PC-3 (cell line): ENCODE data around the gene ALS2CL. TPM values are rescaled to one million over a fixed set of nuclear protein-coding genes. Genes with fewer than 3 reads are reported as not detected.

ENCODE experiments used
- ATAC-seq: fragments of 200-7000 bp; cut with Tn5 transposase; 2 replicates; pipeline ENCODE4 v1.9.1; 2020; ENCODE audit warnings: mild to moderate bottlenecking, moderate library complexity
- BruUV-seq: library from RNA; stranded (reverse); fragments of 400-500 nt; replicated peaks from 2 replicates; lab custom pipeline; 2021; lab: Mats Ljungman, UMichigan
- CTCF ChIA-PET: fragments of 300-600 bp; sonication (Branson Sonifier 250); formaldehyde crosslinking; loops from one replicate; lab custom pipeline; 2022; ENCODE audit warnings: antibody characterized with exemption; lab: Charles Lee
- POLR2A ChIA-PET: fragments of 300-600 bp; sonication (Branson Sonifier 250); formaldehyde crosslinking; loops from one replicate; lab custom pipeline; 2022; ENCODE audit warnings: antibody characterized with exemption; ENCODE audit not compliant: unreplicated experiment; lab: Charles Lee
- DNase-seq: peaks from one replicate; pipeline ENCODE4 v3.0.0-alpha.2; 2015
- H2AFZ ChIP-seq: fragments of 300-600 bp; sonication (generic); 2 replicates; pipeline ENCODE4 v1.6.0; 2016; ENCODE audit warnings: antibody characterized with exemption, low read length
- H3F3A ChIP-seq: fragments of 300-600 bp; sonication (generic); one replicate; pipeline ENCODE4 v1.6.0; 2017; ENCODE audit warnings: antibody characterized with exemption, low read length, control low read depth, mild to moderate bottlenecking; ENCODE audit not compliant: unreplicated experiment
- H3K27ac ChIP-seq: fragments of 300-600 bp; sonication (generic); 2 replicates; pipeline ENCODE4 v1.5.1; 2016; ENCODE audit warnings: mild to moderate bottlenecking, low read length
- H3K27me3 ChIP-seq: fragments of 300-600 bp; sonication (generic); 2 replicates; pipeline ENCODE4 v1.6.1; 2016; ENCODE audit warnings: low read length, mixed read lengths
- H3K36me3 ChIP-seq: fragments of 300-600 bp; sonication (generic); 2 replicates; pipeline ENCODE4 v1.6.1; 2016; ENCODE audit warnings: low read depth, mixed run types, low read length, mixed read lengths
- H3K4me1 ChIP-seq: fragments of 300-600 bp; sonication (generic); 2 replicates; pipeline ENCODE4 v1.5.1; 2016; ENCODE audit warnings: low read length; ENCODE audit not compliant: insufficient read depth
- H3K4me2 ChIP-seq: fragments of 300-600 bp; sonication (generic); 2 replicates; pipeline ENCODE4 v1.6.0; 2016; ENCODE audit warnings: low read length
- H3K4me3 ChIP-seq: fragments of 300-600 bp; sonication (generic); 2 replicates; pipeline ENCODE4 v1.5.1; 2016; ENCODE audit warnings: mild to moderate bottlenecking, low read length, mixed read lengths
- H3K79me2 ChIP-seq: fragments of 300-600 bp; sonication (generic); 2 replicates; pipeline ENCODE4 v1.6.1; 2017; ENCODE audit warnings: low read length, mixed read lengths
- H3K9ac ChIP-seq: fragments of 300-600 bp; sonication (generic); 2 replicates; pipeline ENCODE4 v1.6.0; 2016; ENCODE audit warnings: mild to moderate bottlenecking, low read length
- H3K9me2 ChIP-seq: fragments of 300-600 bp; sonication (generic); replicated peaks from 2 replicates; pipeline ENCODE4 v1.6.1; 2016; ENCODE audit warnings: mixed run types, low read length, mixed read lengths
- H3K9me3 ChIP-seq: fragments of 300-600 bp; sonication (generic); 2 replicates; pipeline ENCODE4 v1.6.1; 2016; ENCODE audit warnings: low read length, mixed read lengths
- H4K20me1 ChIP-seq: fragments of 300-600 bp; sonication (generic); 2 replicates; pipeline ENCODE4 v1.6.1; 2016; ENCODE audit warnings: low read length, mixed read lengths
- CTCF ChIP-seq: fragments of 300-600 bp; sonication (generic); conservative IDR thresholded peaks from 2 replicates; pipeline ENCODE4 v1.5.1; 2017; ENCODE audit warnings: antibody characterized with exemption, low read depth, mild to moderate bottlenecking, low read length
- EZH2 ChIP-seq: fragments of 300-600 bp; sonication (generic); IDR thresholded peaks from one replicate; pipeline ENCODE4 v1.6.1; 2017; ENCODE audit warnings: antibody characterized with exemption, mild to moderate bottlenecking, low read length; ENCODE audit not compliant: unreplicated experiment
- EZH2phosphoT487 ChIP-seq: fragments of 300-600 bp; sonication (generic); IDR thresholded peaks from 2 replicates; pipeline ENCODE4 v1.6.1; 2018; ENCODE audit warnings: mild to moderate bottlenecking, antibody characterized with exemption, low read length, borderline replicate concordance
- intact Hi-C: fragments of 100-400 bp; cut with micrococcal nuclease; formaldehyde crosslinking; loops from 2 replicates; pipeline ENCODE4 v1.9.0; 2023
- total RNA-seq: library from RNA; depleted of rRNA; stranded (reverse); fragments of >200 nt; gene quantifications from 2 replicates; pipeline ENCODE4 v1.2.3, GENCODE V29; 2014

ALS2CL gene
- total RNA-seq, 1 experiment from 2014 or later, result 30.1 TPM

GRCh38 chr3:46675843-46676567, 17.5 kb downstream of the ALS2CL start:
- ATAC-seq, result peak; percentile 45
- H3K36me3 ChIP-seq, result peaks cover 6% of the 10 kb centered on the region; the same call in 1 of the 2 replicates
- POLR2A ChIA-PET, result no interaction called here

GRCh38 chr3:46675426-46675825, 18.1 kb downstream of the ALS2CL start:
- TF ChIP-seq CTCF (no peak), EZH2phosphoT487 (no peak), EZH2 (no peak)
- ATAC-seq, result no peak
- ChIA-PET POLR2A (no interaction called here), CTCF (no interaction called here)
- H4K20me1 ChIP-seq, result no peaks in the 10 kb centered on the region
- no peak overlapping the region for H2AFZ ChIP-seq
- H3K4me2 ChIP-seq, result no peak overlapping the region
- H3K4me3 ChIP-seq, result no peak overlapping the region
- no peaks in the 10 kb centered on the region for H3F3A ChIP-seq
- no peaks in the 10 kb centered on the region for H3K9me3 ChIP-seq
- intact Hi-C loops, result no loop called here
- H3K27me3 ChIP-seq, result no peaks in the 10 kb centered on the region
- BruUV-seq, result no TSS peak
- no peak for DNase-seq
- no peaks in the 10 kb centered on the region for H3K4me1 ChIP-seq
- no peak overlapping the region for H3K9ac ChIP-seq
- no peaks in the 10 kb centered on the region for H3K9me2 ChIP-seq
- H3K79me2 ChIP-seq, result no peaks in the 10 kb centered on the region
- H3K36me3 ChIP-seq, result peaks cover 6% of the 10 kb centered on the region; the same call in 1 of the 2 replicates
- H3K27ac ChIP-seq, result no peak overlapping the region

More at GRCh38 chr3:46675843-46676567, 17.5 kb downstream of the ALS2CL start:
- no peak for DNase-seq
- H3K79me2 ChIP-seq, result no peaks in the 10 kb centered on the region
- H3K4me3 ChIP-seq, result no peak overlapping the region
- CTCF ChIA-PET, result no interaction called here
- H4K20me1 ChIP-seq, result no peaks in the 10 kb centered on the region
- no peaks in the 10 kb centered on the region for H3K4me1 ChIP-seq
- H3K27ac ChIP-seq, result no peak overlapping the region
- intact Hi-C loops, result no loop called here
- no peak overlapping the region for H2AFZ ChIP-seq
- no peaks in the 10 kb centered on the region for H3K9me3 ChIP-seq
- no peaks in the 10 kb centered on the region for H3K9me2 ChIP-seq
- H3K4me2 ChIP-seq, result no peak overlapping the region
- no TSS peak for BruUV-seq
- H3F3A ChIP-seq, result no peaks in the 10 kb centered on the region
- H3K9ac ChIP-seq, result no peak overlapping the region
- TF ChIP-seq EZH2phosphoT487, result no peak
- no peak for TF ChIP-seq EZH2
- no peak for TF ChIP-seq CTCF
- H3K27me3 ChIP-seq, result no peaks in the 10 kb centered on the region
